Measurements from ENCODE around the gene INPP4A.

Gene INPP4A

DNA sequence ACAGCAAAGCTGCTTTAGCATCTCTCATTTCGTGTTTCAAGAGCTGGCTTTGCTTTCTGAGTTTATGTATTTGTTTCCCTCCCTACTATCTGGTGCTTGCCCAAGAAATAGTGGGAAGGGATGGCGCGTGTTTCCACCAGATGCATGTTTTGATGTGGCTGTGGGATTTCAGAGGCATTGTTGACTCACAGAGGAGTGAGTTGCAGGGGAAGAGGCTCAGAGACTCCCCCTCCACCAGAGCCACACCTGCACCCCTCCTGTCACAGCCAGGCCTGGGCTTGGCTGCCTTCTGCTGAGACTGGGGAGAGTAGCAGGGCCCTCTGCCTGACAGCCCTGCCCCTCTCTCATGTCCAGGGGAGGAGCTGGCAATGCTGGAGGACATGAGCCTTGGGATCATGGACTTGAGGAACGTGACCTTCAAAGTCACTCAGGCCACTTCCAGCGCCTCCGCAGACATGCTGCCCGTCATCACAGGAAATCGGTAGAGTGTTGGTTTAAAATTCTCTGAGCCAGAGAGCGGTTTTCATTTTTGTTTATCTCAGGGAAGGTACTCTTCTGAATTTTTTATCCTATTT, 120.7 kb downstream of the INPP4A start:
- no peak for DNase-seq (ENCODE audit: low spot score)

- no peak for DNase-seq (ENCODE audit: low spot score)
These were observed 121.3 kb downstream of the INPP4A start for GRCh38 chr2:98565941-98566340.

GRCh38 chr2:98568161-98568956, 123.7 kb downstream of the INPP4A start:
- no peak for DNase-seq (ENCODE audit: low spot score)

DNA sequence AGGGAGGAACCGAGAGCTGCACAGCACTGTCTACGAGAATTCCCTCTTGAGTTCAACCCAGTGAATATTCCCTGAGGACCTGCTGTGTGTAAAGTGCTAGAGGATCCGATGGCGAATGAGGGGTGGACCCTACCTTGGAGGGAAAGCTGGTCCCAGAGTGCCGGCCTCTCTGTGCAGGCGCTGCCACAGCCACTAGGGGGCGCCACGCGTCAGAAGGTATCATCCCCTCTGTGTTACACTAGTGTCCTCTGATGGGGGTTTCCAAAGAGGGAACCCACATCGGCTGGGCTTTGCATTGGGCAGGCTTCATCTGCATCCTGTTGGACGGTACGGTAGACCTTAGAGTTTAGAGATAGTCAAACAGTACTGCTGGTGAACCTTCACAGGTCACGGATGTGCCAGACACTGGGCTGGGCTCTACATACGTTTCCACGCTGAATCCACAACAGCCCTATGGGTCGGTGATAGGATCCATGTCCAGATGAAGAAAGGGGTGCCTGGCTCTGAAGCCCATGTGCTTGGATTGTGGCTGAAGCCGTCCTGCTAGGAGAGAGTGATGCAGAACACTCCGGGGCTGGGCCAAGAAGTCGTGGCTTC, 124.6 kb downstream of the INPP4A start:
- DNase-seq (ENCODE audit: low spot score): peak; percentile 71

DNA sequence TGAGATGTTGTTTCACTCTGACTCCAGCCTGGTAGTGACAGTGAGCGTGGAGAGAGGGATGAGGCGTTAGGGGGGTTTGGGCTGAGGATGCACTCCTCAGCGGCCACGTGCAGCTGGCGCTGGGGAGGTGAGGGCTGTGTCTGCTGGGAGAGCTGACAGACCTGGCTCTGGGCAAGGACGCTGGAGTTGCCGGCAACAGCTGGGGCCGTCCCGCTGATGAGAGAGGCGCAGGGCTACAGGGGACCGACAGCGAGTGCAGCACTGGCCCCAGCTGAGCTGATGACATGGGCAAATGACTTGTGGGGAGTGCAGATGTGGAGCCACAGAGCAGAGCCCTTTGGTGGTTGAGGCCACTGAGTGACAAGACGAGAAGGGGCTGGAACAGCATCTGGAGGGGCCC, 125.3 kb downstream of the INPP4A start:
- DNase-seq (ENCODE audit: low spot score): no peak

DNA sequence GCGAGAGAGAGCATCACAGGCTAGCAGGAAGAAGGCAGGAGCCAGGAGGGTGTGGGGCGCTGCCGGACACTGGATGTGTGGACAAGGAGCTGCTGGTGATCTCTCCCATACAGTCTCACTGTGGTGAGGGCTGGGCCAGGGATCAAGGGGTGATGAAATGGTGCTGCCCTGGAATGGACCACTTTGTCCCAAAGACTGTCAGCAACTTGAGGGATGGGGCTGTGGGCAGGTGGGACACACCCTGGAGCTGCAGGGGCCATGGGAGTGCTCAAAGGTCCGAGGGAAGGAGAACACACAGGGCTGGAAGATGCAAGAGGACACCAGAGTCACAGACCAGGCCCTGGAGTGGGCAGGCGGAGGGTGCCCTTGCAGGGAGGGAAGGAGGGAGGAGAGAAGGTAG, 125.7 kb downstream of the INPP4A start:
- DNase-seq (ENCODE audit: low spot score): no peak

DNA sequence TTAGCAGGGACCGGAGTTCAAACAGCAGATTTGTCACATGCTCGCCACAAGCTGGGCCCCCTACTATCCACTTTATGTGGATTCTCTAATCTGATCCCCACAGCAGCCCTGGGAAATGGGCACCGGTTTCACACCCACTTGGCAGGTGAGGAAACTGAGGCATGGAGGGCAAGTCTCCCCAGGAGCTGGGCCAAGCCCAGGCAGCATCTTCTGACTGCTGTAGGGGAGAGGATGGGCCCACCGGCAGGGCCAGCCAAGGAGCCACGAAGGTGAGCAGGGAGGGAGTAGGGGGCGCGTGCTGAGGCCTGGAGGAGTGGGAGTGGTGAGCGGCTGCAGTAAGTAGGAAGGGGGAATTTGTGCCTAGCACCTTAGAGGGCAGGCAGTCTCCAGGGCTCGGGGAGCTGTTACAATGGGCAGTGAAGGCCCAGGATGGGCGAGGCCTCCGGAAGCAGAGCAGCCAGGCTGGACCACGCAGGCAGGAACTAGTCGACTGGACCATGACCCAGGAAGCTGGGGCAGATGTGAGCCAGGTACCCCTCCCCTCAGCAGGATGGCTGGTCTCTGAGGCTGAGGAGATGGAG, 126.6 kb downstream of the INPP4A start:
- DNase-seq (ENCODE audit: low spot score): no peak

- DNase-seq (ENCODE audit: low spot score): no peak
These were observed 127.1 kb downstream of the INPP4A start for GRCh38 chr2:98571796-98572195.

DNA sequence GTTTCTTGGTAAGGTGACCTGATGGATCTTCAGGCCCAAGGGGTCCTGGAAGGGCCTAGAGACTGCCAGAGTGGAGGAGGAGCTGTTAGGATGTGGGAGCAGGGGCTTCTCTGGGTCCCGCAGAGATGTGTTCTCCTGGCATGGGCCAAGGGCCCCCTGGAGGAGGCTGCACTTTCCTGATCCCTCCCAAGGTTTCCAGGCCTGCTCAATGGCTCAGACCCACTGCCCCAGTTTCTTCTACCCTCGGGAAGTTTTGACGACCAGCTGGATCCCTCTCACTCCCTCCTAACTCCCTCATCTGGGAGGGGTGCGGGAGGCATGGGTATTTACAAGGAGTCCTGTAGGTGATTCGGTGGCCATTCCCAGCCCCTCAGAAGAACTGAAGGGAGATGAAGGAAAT, 127.6 kb downstream of the INPP4A start:
- DNase-seq (ENCODE audit: low spot score): no peak

GRCh38 chr2:98572676-98573075, 128.0 kb downstream of the INPP4A start:
- no peak for DNase-seq (ENCODE audit: low spot score)

- DNase-seq (ENCODE audit: low spot score): no peak
These were observed 128.8 kb downstream of the INPP4A start for GRCh38 chr2:98573426-98573825.

- no peak for DNase-seq (ENCODE audit: low spot score)
These were observed 132.1 kb downstream of the INPP4A start for GRCh38 chr2:98576666-98577312.

GRCh38 chr2:98577313-98577712, 132.7 kb downstream of the INPP4A start:
- DNase-seq (ENCODE audit: low spot score): no peak

GRCh38 chr2:98578231-98578630, 133.6 kb downstream of the INPP4A start:
- DNase-seq (ENCODE audit: low spot score): no peak

GRCh38 chr2:98579926-98580325, 135.3 kb downstream of the INPP4A start:
- no peak for DNase-seq (ENCODE audit: low spot score)

DNA sequence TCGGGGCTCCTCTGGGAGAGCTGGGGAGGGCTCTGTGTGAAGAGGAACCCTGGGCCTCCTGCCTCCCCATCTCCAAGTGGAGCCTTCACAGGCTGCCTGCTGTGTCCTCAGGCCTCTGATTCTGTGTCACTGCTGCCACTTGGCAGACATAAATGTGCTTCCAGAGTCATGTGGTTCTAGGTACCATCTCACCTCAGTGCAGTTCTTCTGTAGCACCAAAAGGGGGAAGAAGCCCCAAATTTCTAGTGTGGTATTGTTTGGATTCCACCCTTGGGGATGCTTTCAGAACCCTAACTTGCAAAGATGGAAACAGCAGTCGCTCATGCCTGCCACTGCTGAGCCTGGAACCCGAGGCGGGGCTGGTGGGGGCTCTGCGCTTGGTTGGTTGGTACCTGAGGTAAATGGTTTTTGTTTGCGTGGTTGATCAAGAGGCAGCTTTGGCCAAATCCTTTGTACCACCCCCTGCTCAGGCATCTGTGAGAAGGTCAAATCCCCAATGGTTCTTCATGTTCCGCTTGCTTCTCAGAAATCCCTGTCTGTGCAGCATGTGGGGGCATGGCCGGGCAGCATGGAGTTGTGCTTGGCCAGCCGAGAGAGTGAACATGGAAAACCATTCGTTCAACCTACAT, 136.1 kb downstream of the INPP4A start:
- DNase-seq (ENCODE audit: low spot score): no peak

GRCh38 chr2:98582523-98582922, 137.9 kb downstream of the INPP4A start:
- no peak for DNase-seq (ENCODE audit: low spot score)

GRCh38 chr2:98583276-98583675, 138.6 kb downstream of the INPP4A start:
- DNase-seq (ENCODE audit: low spot score): no peak

GRCh38 chr2:98583816-98584618, 139.4 kb downstream of the INPP4A start:
- DNase-seq (ENCODE audit: low spot score): no peak

GRCh38 chr2:98585386-98585785, 140.7 kb downstream of the INPP4A start:
- no peak for DNase-seq (ENCODE audit: low spot score)

DNA sequence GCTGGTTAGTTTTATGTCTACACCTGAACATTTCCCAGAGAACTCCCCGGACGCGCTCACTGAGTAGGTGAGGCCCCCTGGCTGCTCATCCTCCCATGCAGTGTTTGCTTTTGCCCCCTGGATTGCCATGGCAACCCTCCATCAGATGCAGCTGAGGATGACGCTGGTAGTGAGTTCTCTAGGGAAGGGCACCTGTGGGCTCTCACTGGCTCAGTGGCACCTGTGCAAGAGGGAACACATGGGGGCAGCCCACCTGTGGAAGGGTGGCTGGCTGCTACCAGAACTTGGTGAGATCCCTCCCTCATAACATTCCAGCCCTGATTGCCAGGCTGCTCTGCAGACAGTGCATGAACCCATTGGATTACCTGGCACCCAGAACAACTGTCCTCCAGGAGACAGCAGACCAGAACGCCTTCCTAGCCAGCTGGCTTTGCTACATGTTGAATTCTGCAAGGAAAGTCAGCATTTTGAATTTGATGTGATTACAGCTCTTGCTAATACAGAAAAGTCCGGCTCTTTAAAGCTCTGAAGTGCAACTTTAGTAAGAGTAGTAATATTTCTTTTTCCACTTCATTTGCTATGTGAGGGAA, 142.0 kb downstream of the INPP4A start:
- DNase-seq (ENCODE audit: low spot score): no peak

Measured in ecto neural progenitor cell (in vitro differentiated cells).